HG03045 (cell line): ENCODE data around the gene MAGI2.

Source experiments
- ATAC-seq: cut with Tn5 transposase; IDR thresholded peaks from one replicate; pipeline ENCODE4 v1.9.1; 2021; ENCODE audit warnings: mild to moderate bottlenecking, moderate library complexity; ENCODE audit not compliant: unreplicated experiment

MAGI2 gene

GRCh38 chr7:78448911-78449310 lies 1004.6 kb downstream of the MAGI2 start:
- ATAC-seq, result no peak

DNA sequence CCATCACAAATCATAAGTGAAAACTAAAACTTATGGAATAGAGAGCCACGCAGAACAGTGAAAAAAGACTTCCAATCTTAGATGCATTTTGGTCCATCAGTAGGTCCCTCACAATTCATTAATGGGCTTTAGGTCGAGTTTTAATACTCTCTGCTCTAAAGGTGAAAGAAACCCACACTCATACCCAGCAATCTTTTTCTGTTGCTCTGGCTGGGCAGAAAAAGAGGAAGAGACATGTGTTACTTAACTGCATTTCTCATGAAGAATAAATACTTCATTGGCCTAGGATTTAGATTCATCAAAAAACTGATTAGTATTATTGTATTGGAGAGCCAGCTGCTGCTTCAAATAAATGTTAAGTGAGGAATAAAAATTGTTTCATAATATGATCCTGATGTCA lies 1009.2 kb downstream of the MAGI2 start:
- no peak for ATAC-seq

GRCh38 chr7:78443811-78444210 lies 1009.7 kb downstream of the MAGI2 start:
- ATAC-seq, result no peak

- ATAC-seq, result no peak
Observed at GRCh38 chr7:78441737-78442136, 1011.7 kb downstream of the MAGI2 start.

DNA sequence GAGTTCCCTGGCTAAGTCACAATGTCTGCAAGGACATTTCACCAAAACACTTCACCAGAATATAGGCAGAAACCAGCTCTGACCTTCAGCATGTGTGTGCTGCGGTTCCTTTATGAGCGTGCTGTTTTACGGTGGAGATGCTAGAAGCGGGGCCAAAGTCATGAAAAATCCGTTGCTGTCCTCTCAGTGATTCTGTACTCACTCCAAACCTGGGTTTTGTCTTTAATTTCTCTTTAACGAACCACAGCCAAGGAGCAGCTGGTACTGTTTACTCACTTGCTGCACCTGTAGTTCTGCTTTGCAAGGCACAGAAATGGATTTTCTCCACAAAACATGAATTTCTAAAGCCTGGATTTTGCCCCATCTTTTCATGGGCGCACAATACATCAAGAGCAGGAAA lies 1015.0 kb downstream of the MAGI2 start:
- no peak for ATAC-seq

DNA sequence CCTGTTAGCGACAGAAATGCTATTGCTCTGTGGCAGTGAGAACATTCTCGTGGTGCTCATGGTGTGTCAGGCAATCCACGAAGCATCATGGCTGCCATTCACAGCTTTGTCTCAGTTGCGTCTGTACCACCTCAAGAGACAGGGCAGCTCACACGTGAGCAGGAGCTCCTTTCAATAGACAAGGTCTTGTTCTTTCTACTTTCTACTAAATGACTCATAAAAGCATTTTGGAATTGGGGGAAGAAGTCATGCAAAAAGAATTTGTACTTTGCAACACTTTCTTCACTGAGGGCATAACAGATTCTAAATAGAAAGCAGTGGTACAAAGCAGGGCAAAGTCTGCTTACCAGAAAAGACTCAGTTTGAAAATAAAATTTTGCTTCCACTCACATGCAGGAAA lies 1016.3 kb downstream of the MAGI2 start:
- ATAC-seq, result no peak

DNA sequence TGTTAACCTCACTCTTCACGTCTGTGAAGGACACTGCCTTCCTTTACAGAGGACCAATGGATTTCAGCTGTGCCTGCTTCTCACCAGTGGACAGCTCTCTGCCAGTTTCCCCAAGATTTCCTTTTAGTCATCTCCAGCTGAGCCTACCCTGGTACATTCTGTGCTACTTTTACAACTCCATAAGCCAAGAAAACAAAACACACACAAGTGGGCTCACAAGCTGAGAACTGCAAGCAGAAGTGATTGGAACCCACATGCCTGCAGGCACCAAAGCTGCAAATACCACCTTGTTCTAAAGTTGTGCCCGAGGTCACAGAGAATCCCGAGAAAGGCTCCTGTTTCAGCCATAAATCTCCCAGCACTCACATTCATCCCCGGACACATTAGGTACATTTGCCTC lies 1018.1 kb downstream of the MAGI2 start:
- no peak for ATAC-seq

DNA sequence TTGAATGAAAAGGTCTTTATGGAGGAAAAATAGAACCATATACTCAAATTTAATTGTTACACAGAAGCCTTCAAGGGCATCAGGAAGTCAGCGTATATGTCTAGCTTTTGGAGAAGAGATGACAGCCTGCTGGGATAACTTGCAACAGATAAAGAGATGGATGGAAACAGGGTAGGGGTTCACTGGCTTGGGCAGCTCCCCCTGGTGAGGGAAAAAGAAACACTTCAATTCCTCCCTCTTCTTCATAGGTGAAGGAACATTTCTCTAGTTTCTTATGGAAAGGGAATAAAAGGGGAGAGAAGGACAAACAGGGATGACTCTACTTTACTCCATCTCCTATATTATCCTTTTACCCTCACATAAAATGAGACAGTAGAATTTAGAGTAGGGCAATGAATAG lies 1019.2 kb downstream of the MAGI2 start:
- no peak for ATAC-seq

GRCh38 chr7:78433421-78433820 lies 1020.0 kb downstream of the MAGI2 start:
- no peak for ATAC-seq

DNA sequence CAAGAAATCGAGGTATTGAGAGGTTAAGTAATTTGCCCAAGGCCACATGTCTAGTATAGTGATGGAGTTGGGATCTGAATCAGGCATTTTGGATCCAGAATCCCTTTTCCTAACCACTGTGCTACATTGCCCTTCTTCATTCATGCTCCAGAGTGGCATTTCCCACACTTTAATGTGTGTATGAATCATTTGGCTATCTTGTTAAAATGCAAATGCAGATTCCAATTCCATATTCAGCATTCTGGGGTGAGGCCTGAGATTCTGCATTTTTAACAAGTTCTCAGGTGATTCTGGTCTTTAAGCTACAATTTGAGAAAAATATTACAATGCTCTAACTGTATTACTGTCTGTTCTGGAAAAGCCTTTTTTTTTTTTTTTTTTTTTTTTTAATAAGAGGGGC lies 1023.6 kb downstream of the MAGI2 start:
- ATAC-seq, result no peak

DNA sequence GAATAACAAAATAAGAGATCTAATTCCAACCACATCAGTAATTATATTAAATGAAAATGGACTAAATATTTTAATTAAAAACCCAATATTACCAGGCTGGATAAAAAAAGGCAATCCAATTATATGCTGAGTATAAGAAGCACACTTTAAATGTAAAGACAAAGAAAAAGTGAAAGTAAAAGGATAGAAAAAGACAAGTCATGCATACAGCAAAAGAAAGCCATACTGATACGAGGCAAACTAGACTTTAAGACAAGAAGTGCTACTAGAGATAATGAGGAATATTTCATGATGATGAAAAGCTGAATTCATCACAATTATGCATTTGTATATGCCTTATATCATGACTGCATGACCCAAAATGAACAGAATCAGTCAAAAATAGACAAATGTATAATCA lies 1026.3 kb downstream of the MAGI2 start:
- ATAC-seq, result no peak

DNA sequence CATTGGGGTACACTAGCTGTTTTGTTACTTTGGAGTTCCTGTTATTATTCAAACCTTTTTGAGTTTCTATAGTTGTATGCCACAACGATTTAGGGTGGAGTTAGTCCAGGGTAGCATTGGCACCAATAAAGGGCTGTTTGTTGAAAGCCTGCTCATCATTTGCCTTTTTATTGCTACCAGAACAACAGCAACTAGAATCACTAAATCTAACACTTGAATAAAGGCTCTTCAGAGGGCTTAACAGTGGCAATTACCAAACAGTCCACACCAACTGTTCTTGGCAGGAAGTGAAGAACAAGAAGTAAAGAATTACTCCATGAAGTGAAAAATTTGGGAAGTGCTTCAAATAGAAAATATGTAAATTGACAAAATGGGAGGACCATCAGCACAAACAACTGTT lies 1033.5 kb downstream of the MAGI2 start:
- ATAC-seq, result no peak

- ATAC-seq, result no peak
Observed at GRCh38 chr7:78417180-78417853, 1036.2 kb downstream of the MAGI2 start.

DNA sequence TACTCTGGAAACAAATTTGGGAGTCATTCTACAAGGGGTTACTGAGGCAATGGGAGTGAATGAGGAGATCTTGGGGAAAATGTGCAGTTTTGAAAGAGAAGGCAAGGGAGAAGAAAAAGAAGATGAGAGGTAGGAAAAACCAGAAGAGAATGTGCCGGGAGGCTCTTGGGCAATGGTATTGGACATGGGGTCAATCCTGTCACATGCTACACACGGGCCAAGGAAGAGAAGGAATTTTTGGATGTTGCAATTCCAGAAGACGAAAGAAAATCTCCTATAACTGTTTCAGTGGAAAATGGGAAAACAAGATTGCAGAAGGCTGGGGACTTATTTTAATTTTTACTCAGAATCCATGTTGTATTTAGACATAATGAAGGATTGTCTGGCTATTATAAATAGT lies 1039.9 kb downstream of the MAGI2 start:
- no peak for ATAC-seq

- no peak for ATAC-seq
Observed at GRCh38 chr7:78412216-78412858, 1041.1 kb downstream of the MAGI2 start.

DNA sequence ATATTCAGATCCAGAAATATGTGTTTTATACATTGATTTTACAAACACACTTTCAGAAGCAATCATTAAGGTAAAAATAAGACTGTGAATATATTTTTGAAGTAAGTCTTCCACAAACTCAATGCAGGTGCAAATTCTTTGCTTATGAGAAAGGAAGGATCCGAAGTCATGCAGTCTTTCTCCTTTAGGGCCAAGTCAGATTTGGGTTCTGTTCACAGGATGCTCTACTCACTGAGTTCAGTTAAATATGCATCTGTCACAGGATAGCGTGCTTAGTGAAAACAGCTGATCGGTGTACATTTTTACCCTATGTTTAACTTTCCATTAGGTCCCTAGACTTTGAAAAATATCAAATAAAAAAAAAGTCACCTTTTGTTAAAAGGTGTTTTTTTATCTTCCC lies 1046.4 kb downstream of the MAGI2 start:
- no peak for ATAC-seq

- ATAC-seq, result no peak
Observed at GRCh38 chr7:78406531-78406930, 1046.9 kb downstream of the MAGI2 start.

DNA sequence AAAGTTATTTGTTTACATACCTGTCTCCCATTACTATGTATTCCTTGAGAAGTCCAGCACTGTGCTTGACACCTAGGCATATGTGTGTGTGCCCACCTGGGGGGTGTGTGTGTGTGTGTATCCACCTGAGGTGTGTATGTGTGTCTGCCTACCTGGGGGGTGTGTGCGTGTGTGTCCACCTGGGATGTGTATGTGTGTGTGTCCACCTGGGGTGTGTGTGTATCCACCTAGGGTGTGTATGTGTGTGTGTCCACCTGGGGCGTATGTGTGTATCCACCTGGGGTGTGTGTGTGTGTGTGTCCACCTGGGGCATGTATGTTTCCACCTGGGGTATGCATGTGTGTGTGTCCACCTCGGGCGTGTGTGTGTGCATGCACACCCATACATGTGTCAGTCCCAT lies 1051.4 kb downstream of the MAGI2 start:
- ATAC-seq, result no peak

DNA sequence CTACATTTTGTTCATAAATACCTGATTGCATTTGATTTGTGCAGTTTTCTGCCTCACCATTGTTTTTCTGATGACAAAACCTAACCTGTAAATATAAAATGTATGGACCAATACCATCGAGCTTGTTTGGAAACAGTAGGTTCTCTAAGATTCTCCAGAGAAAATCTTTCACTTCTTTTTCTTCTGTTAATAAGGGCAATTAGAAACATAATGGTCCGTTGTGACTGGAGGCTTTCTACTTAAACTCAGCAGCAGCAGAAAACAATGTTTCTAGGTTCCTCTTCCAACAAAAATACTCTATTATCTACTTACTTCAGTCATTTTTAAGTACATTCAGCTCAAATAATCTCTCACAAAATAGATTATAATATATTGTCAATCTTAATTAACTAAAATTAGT lies 1053.4 kb downstream of the MAGI2 start:
- ATAC-seq, result no peak

DNA sequence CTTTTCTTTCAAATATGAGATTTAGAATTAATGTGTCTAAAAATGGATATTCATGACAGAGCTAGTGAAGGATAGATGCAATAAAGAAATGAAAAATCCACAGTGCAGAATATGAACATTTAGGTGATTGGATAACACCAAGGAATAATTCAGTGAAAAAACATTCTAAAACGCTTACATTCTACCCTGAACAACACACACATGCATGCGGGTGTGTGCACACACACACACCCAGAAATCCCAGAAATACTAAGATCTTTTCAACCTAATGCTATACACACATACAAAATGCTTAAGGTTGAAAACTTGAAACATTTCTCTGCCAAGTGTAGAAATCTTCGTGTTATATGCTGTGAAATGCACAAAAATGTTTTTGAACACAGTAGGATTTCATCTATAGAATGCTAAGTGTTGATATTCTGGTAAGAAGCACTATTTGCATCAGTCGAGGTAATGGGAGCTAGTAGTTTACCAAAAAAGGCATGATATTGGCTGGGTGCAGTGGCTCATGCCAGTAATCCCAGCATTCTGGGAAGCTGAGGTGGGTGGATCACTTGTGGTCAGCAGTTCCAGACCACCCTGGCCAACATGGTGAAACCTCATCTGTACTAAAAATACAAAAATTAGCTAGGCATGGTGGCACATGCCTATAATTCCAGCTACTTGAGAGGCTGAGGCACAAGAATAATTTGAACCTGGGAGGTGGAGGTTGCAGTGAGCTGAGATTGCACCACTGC lies 1054.3 kb downstream of the MAGI2 start:
- ATAC-seq, result no peak

- ATAC-seq, result no peak
Observed at GRCh38 chr7:78398576-78398975, 1054.9 kb downstream of the MAGI2 start.

DNA sequence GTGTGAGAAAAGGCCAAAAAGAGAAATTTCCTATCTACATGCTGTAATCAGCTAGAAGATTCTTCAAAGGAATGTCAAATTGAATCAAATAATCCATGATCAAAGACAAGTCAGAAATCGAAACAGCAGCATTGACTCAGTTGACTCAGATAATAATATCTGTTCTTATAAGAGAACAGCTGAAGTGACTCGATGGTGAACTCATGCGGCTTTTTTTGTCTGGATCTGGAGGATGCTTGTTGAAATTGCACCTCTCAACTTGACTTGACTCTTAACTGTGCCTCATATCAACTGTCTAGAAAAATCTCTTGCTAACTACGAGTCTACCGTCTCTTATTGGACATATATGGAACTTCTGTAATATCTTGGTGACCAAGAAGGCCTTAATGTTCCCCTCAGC lies 1055.4 kb downstream of the MAGI2 start:
- ATAC-seq, result no peak
